ENCODE measurements around the gene MYRFL. TPM values are rescaled to one million over a fixed set of nuclear protein-coding genes. Genes with fewer than 3 reads are reported as not detected.

MYRFL gene
- total and polyA plus RNA-seq, 2 of the 8 experiments (the other 6 are each of a cell fraction or from before 2014, with no cell fraction given): 1.1 to 2.0 TPM

DNA sequence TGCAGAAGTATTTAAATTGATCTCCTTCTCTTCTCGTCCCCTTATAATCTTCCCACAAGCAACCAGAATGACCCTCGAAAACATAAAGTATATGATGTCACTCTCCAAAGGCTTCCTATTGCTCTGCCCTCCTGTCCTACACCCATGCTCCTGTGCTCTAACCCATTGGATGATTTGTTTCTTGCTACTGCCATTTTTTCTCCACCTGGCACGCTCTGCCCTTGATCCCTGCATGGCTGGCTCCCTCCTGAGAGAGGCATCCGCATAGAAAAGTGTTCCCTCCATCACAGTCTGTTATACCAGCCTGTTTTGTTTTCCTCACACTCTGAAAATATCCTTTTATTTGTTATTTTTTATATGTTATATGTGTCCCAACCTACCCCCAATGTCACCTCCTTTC, 19.8 kb downstream of the MYRFL start (continued):
- TF ChIP-seq EGR1 (IDR thresholded peaks at IDR 0.05; ENCODE audit: borderline replicate concordance, low read depth, low read length): no peak

DNA sequence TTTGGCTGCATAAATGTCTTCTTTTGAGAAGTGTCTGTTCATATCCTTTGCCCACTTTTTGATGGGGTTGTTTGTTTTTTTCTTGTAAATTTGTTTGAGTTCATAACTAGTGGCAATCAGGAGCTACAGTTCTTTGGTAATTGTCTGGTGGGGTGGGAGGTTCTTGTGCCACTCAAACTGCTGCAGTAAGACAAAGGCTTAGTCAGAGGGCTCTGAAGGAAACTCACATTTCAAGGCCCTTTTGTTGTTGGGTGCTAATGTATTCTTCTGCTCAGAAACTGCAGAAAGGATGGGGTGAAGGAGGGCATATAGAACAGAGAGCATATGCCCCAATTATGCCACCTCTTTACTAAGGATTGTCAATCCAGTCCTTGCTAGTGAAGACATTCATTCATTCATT, 21.9 kb downstream of the MYRFL start:
- no peak overlapping the region for H2AK5ac ChIP-seq (ENCODE audit: low read depth, low read length)
- H3K14ac ChIP-seq (ENCODE audit: insufficient read length): no peak overlapping the region
- H4K8ac ChIP-seq (ENCODE audit: extremely low read depth, insufficient read depth, low read length): no peak overlapping the region
- H4K91ac ChIP-seq (replicated peaks; ENCODE audit: insufficient read length, low read length): no peak overlapping the region
- DNase-seq (ENCODE audit: low read depth in 1 of 2, low spot score in 2 of 2) (no peak), FAIRE-seq (no peak)
- no peak overlapping the region for H2AFZ ChIP-seq (ENCODE audit: low read length)
- CTCF ChIA-PET (ENCODE audit: partially characterized antibody): no interaction called here
- H3K4ac ChIP-seq (replicated peaks; ENCODE audit: insufficient read length, low read depth, low read length): no peak overlapping the region
- H2BK20ac ChIP-seq (ENCODE audit: low read length): no peak overlapping the region
- H2BK15ac ChIP-seq (ENCODE audit: low read length): no peak overlapping the region
- no peak overlapping the region for H3K56ac ChIP-seq (replicated peaks; ENCODE audit: insufficient read length, low read depth, low read length)
- H3K23ac ChIP-seq (ENCODE audit: insufficient read length): no peak overlapping the region
- no peak overlapping the region for H2BK5ac ChIP-seq (ENCODE audit: low read depth, low read length)
- H3K9me3 ChIP-seq (ENCODE audit: insufficient read depth in 2 of 2, low read depth in 1 of 2, low read length in 1 of 2): no peaks in the 10 kb centered on the region
- H4K20me1 ChIP-seq (replicated peaks in 1 of 2; ENCODE audit: control insufficient read depth in 1 of 2, insufficient read depth in 2 of 2, low read length in 2 of 2): no peaks in the 10 kb centered on the region
- no peaks in the 10 kb centered on the region for H3K79me2 ChIP-seq (ENCODE audit: control insufficient read depth in 1 of 2, insufficient read depth in 2 of 2, low read length in 2 of 2)
- peaks cover 0 to 1% (median 0%) of the 10 kb centered on the region in 4 experiments; a peak in 1 of 7 replicates for H3K27me3 ChIP-seq (replicated peaks in 1 of 4; ENCODE audit: control insufficient read depth in 3 of 4, extremely low read depth in 1 of 4, insufficient read depth in 3 of 4, low read length in 3 of 4)
- H3K27ac ChIP-seq (ENCODE audit: low read depth, low read length): no peak overlapping the region
- H3K4me2 ChIP-seq (ENCODE audit: insufficient read depth in 1 of 2, low read depth in 2 of 2, low read length in 2 of 2): no peak overlapping the region
- H2BK120ac ChIP-seq (replicated peaks; ENCODE audit: low read depth, low read length): no peak overlapping the region
- no peak overlapping the region for H3K9ac ChIP-seq (replicated peaks in 1 of 4; ENCODE audit: extremely low read depth in 1 of 4, low read depth in 3 of 4, low read length in 3 of 4)
- no peaks in the 10 kb centered on the region for H3K79me1 ChIP-seq (ENCODE audit: low read depth, low read length)
- H4K5ac ChIP-seq (ENCODE audit: insufficient read length, low read depth, low read length): no peak overlapping the region
- no peaks in the 10 kb centered on the region for H3K4me1 ChIP-seq (replicated peaks in 1 of 4; ENCODE audit: control insufficient read depth in 3 of 4, insufficient read depth in 4 of 4, low read length in 3 of 4)
- POLR2A ChIA-PET (ENCODE audit: partially characterized antibody): no interaction called here
- H2BK12ac ChIP-seq (ENCODE audit: low read depth, low read length): no peak overlapping the region
- H3K36me3 ChIP-seq (ENCODE audit: control insufficient read depth in 2 of 4, insufficient read depth in 4 of 4, low read length in 3 of 4): no peaks in the 10 kb centered on the region
- H3K18ac ChIP-seq (ENCODE audit: extremely low read depth, low read length): no peak overlapping the region
- TF ChIP-seq CHD1 (IDR thresholded peaks at IDR 0.05; ENCODE audit: low read depth, low read length): no peak
- no peak for TF ChIP-seq MAFK (IDR thresholded peaks at IDR 0.05; ENCODE audit: low read depth, low read length)
- no peak for TF ChIP-seq POU5F1 (IDR thresholded peaks at IDR 0.05; ENCODE audit: low read depth, low read length)
- no peak for TF ChIP-seq TBP (IDR thresholded peaks at IDR 0.05; ENCODE audit: low read depth, low read length)
- no peak for TF ChIP-seq RAD21 (IDR thresholded peaks at IDR 0.05 in 1 of 2, conservative IDR thresholded peaks at IDR 0.05 in 1 of 2; ENCODE audit: low read depth in 2 of 2, low read length in 2 of 2)
- TF ChIP-seq NANOG (IDR thresholded peaks at IDR 0.05; ENCODE audit: insufficient read depth, low read depth, low read length, poor library complexity, severe bottlenecking): no peak
- TF ChIP-seq, protein P1, sequence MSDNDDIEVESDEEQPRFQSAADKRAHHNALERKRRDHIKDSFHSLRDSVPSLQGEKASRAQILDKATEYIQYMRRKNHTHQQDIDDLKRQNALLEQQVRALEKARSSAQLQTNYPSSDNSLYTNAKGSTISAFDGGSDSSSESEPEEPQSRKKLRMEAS (IDR thresholded peaks at IDR 0.05): no peak
- no peak for TF ChIP-seq SP1 (IDR thresholded peaks at IDR 0.05; ENCODE audit: low read depth, low read length)
- TF ChIP-seq CBX8 (IDR thresholded peaks at IDR 0.05; ENCODE audit: borderline replicate concordance, low read depth, low read length): no peak
- TF ChIP-seq EP300 (IDR thresholded peaks at IDR 0.05; ENCODE audit: borderline replicate concordance in 1 of 2, low read depth in 2 of 2, low read length in 2 of 2): no peak
- no peak for TF ChIP-seq SP2 (IDR thresholded peaks at IDR 0.05; ENCODE audit: low read length)
- no peak overlapping the region for H3K4me3 ChIP-seq (ENCODE audit: extremely low read depth in 1 of 4, insufficient read depth in 2 of 4, low read depth in 3 of 4, low read length in 4 of 4)
- H3K23me2 ChIP-seq (ENCODE audit: low read depth, low read length): no peaks in the 10 kb centered on the region
